ENCODE data around the gene FPGT.
"Not testable (repeated sequence)": the region's sequence is repeated elsewhere in the genome, so short reads cannot be mapped to it uniquely, and the experiment has no call there.

The FPGT gene

DNA sequence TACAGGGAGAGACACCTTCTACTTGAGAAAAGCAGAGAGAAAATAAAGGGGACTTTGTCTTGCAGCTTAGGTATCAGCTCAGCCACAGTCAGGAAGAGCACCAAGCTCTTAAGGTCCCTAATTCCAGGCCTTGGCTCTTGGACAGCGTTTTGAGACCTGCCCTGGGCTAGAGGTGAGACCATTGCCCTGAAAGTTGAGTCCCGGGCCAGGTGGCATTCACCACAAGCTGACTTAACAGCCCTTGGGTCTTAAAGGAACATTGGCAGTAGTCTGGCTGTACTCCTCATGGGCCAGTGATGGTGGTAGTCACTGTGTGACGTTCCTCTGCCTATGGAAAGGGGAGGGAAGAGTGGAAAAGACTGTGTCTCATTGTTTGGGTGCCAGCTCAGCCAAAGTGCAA is 25.4 kb downstream of the FPGT start:
- Mint-ChIP-seq H3K9me3 (peaks cover 23% of the 10 kb centered on the region), H3K4me1 (no peaks in the 10 kb centered on the region), H3K27me3 (no peaks in the 10 kb centered on the region), H3K36me3 (ENCODE audit: insufficient read depth) (no peaks in the 10 kb centered on the region), H3K27ac (ENCODE audit: low read depth) (no peak overlapping the region), H3K4me3 (no peak overlapping the region)
- no peak for DNase-seq (ENCODE audit: low spot score in 2 of 2)
- ATAC-seq (replicated peaks; ENCODE audit: extremely low read depth, poor library complexity, severe bottlenecking): no peak

DNA sequence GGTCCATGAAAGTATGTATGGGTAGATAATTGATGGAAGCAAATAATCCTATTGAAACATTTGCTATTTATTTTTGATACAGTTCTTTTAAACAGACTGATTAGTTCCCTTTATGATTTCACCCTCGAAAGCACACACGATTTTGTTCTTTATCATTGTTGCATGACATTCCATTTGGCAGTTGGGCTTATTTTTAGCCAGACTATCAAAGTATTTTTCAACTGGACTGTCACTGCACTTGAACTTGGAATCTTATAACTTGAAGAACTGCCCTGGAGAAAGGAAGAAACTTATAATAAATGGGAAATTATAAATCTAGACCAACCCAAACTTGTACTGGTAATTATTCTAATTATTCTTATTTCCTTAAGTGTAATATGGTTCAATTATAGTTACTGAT is 37.1 kb downstream of the FPGT start, which contains the start of gene TNNI3K:
Gene TNNI3K (plus strand): TSS at position 235 of the 400 bp plus-strand sequence. CDS start 65 bp downstream, at position 300.
- Mint-ChIP-seq H3K36me3 (ENCODE audit: insufficient read depth) (no peaks in the 10 kb centered on the region), H3K27ac (ENCODE audit: low read depth) (no peak within 1 kb of the TSS), H3K9me3 (no peaks in the 10 kb centered on the region), H3K4me1 (no peaks in the 10 kb centered on the region), H3K27me3 (no peaks in the 10 kb centered on the region), H3K4me3 (no peak within 1 kb of the TSS)
- no peak for DNase-seq (ENCODE audit: low spot score in 2 of 2)
- ATAC-seq (replicated peaks; ENCODE audit: extremely low read depth, poor library complexity, severe bottlenecking): no peak

DNA sequence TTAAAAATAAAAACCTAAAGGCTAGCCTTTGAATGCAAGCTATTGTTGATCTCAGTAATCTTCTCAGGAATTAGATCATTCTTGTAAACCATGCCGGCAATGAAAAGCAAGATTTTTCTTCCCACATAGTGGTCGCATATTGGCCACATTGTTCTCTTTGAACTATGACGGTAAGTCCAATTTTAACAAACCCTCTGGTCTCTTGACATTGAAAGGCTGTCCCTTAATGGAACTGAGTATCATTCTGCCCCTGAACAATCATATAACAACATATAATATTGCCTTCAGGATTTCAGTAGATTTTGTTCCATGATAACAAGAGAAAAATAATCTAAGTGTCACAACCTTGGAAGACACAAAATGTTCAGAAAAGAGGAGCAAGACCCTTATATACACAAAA is 38.4 kb downstream of the FPGT start:
- Mint-ChIP-seq H3K4me3 (no peak overlapping the region), H3K9me3 (no peaks in the 10 kb centered on the region), H3K36me3 (ENCODE audit: insufficient read depth) (no peaks in the 10 kb centered on the region), H3K27me3 (no peaks in the 10 kb centered on the region), H3K4me1 (no peaks in the 10 kb centered on the region), H3K27ac (ENCODE audit: low read depth) (no peak overlapping the region)
- ATAC-seq (replicated peaks; ENCODE audit: extremely low read depth, poor library complexity, severe bottlenecking): no peak
- no peak for DNase-seq (ENCODE audit: low spot score in 2 of 2)

GRCh38 chr1:74237035-74237434 is 39.0 kb downstream of the FPGT start:
- H3K27me3 Mint-ChIP-seq: no peaks in the 10 kb centered on the region
- no peaks in the 10 kb centered on the region for H3K9me3 Mint-ChIP-seq
- H3K4me1 Mint-ChIP-seq: no peaks in the 10 kb centered on the region
- ATAC-seq (replicated peaks; ENCODE audit: extremely low read depth, poor library complexity, severe bottlenecking) (no peak), DNase-seq (ENCODE audit: low spot score in 2 of 2) (no peak)
- no peak overlapping the region for H3K4me3 Mint-ChIP-seq
- H3K36me3 Mint-ChIP-seq (ENCODE audit: insufficient read depth): no peaks in the 10 kb centered on the region
- no peak overlapping the region for H3K27ac Mint-ChIP-seq (ENCODE audit: low read depth)

- no peak overlapping the region for H3K27ac Mint-ChIP-seq (ENCODE audit: low read depth)
- H3K27me3 Mint-ChIP-seq: no peaks in the 10 kb centered on the region
- no peak for ATAC-seq (replicated peaks; ENCODE audit: extremely low read depth, poor library complexity, severe bottlenecking)
- H3K9me3 Mint-ChIP-seq: no peaks in the 10 kb centered on the region
- H3K4me3 Mint-ChIP-seq: no peak overlapping the region
- H3K4me1 Mint-ChIP-seq: no peaks in the 10 kb centered on the region
- H3K36me3 Mint-ChIP-seq (ENCODE audit: insufficient read depth): no peaks in the 10 kb centered on the region
- no peak for DNase-seq (ENCODE audit: low spot score in 2 of 2)
These were observed 39.7 kb downstream of the FPGT start for GRCh38 chr1:74237787-74238186.

GRCh38 chr1:74245168-74245772 is 47.2 kb downstream of the FPGT start:
- H3K27ac Mint-ChIP-seq (ENCODE audit: low read depth): no peak overlapping the region
- H3K27me3 Mint-ChIP-seq: no peaks in the 10 kb centered on the region
- H3K4me1 Mint-ChIP-seq: no peaks in the 10 kb centered on the region
- no peaks in the 10 kb centered on the region for H3K36me3 Mint-ChIP-seq (ENCODE audit: insufficient read depth)
- ATAC-seq (replicated peaks; ENCODE audit: extremely low read depth, poor library complexity, severe bottlenecking) (no peak), DNase-seq (ENCODE audit: low spot score in 2 of 2) (no peak)
- H3K4me3 Mint-ChIP-seq: no peak overlapping the region
- H3K9me3 Mint-ChIP-seq: no peaks in the 10 kb centered on the region

DNA sequence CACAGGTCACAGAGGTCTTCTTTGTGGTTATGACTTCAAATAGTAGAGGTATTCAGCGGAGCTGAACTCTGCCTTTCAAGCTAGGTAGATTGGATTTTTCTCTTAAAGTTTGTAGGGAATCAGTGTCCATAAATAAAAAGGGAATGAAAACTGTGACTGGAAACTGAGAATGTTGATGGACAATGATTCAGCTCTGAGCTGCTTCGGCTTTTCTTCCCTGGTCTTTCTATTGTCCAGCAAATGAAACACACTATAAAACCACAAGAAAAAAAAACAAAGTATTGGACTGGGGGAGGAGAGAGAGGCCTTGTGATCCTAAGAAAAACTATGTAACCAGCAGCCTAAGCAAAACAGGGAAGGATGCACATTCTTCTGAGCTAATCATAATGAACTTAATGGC is 48.3 kb downstream of the FPGT start:
- H3K27me3 Mint-ChIP-seq: no peaks in the 10 kb centered on the region
- ATAC-seq (replicated peaks; ENCODE audit: extremely low read depth, poor library complexity, severe bottlenecking): no peak

DNA sequence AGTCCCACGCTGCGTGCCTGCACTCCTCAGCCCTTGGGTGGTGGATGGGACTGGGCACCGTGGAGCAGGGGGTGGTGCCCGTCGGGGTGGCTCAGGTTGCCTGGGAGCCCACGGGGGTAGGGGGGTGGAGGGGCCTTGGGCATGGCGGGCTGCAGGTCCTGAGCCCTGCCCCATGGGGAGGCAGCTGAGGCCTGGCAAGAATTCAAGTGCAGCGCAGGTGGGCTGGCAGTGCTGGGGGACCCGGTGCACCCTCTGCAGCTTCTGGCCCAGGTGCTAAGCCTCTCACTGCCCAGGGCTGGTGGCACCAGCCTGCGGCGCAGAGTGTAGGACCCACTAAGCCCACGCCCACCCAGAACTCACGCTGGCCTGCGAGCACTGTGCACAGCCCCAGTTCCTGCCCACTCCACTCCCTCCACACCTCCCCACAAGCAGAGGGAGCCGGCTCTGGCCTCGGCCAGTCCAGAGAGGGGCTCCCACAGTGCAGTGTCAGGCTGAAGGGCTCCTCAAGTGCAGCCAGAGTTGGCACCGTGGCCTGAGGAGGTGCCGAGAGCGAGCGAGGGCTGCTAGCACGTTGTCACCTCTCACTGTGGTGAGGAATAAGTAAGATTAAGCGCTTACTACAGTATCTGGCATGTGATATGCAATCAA is 50.0 kb downstream of the FPGT start:
- ATAC-seq (replicated peaks; ENCODE audit: extremely low read depth, poor library complexity, severe bottlenecking): no peak
- Mint-ChIP-seq H3K27me3 (no peaks in the 10 kb centered on the region), H3K4me3 (no peak overlapping the region), H3K9me3 (no peaks in the 10 kb centered on the region), H3K4me1 (no peaks in the 10 kb centered on the region), H3K27ac (ENCODE audit: low read depth) (no peak overlapping the region), H3K36me3 (ENCODE audit: insufficient read depth) (no peaks in the 10 kb centered on the region)
- DNase-seq (ENCODE audit: low spot score in 2 of 2): no peak

More for the DNA sequence above, 48.3 kb downstream of the FPGT start:
- H3K36me3 Mint-ChIP-seq (ENCODE audit: insufficient read depth): no peaks in the 10 kb centered on the region
- no peak overlapping the region for H3K27ac Mint-ChIP-seq (ENCODE audit: low read depth)
- H3K4me3 Mint-ChIP-seq: no peak overlapping the region
- H3K4me1 Mint-ChIP-seq: no peaks in the 10 kb centered on the region
- H3K9me3 Mint-ChIP-seq: no peaks in the 10 kb centered on the region
- DNase-seq (ENCODE audit: low spot score in 2 of 2): no peak

DNA sequence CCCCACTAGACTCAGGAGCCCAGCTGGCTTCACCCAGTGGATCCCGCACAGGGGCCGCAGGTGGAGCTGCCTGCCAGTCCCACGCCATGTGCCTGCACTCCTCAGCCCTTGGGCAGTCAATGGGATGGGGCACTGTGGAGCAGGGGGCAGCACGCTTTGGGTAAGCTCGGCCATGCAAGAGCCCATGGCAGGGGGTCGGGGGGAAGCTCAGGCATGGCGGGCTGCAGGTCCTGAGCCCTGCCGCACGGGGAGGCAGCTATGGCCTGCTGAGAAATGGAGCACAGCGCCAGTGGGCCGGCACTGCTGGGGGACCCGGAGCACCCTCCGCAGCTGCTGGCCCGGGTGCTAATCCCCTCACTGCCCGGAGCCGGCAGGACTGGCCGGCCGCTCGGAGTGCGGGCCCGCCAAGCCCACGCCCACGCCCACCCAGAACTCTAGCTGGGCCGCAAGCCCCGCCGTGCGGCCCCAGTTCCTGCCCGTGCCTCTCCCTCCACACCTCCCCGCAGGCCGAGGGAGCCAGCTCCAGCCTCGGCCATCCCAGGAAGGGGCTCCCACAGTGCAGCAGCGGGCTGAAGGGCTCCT is 55.3 kb downstream of the FPGT start:
- not testable (repeated sequence) for H3K4me3 Mint-ChIP-seq; DNase-seq (ENCODE audit: low spot score in 2 of 2); H3K27ac Mint-ChIP-seq (ENCODE audit: low read depth); H3K36me3 Mint-ChIP-seq (ENCODE audit: insufficient read depth); H3K4me1 Mint-ChIP-seq; H3K27me3 Mint-ChIP-seq; ATAC-seq (replicated peaks; ENCODE audit: extremely low read depth, poor library complexity, severe bottlenecking); H3K9me3 Mint-ChIP-seq
